Central memory CD8-positive, alpha-beta T cell (primary cell): ENCODE results near the gene MIA2.
"Not testable (repeated sequence)": the region's sequence is repeated elsewhere in the genome, so short reads cannot be mapped to it uniquely, and the experiment has no call there.

ENCODE experiments used
- ATAC-seq: fragments of 150-1000 bp; cut with Tn5 transposase; replicated peaks from 2 replicates; pipeline ENCODE4 v1.10.0; 2022; ENCODE audit warnings: mild to moderate bottlenecking, moderate FRiP score, moderate number of reproducible peaks; ENCODE audit not compliant: poor library complexity, severe bottlenecking; ENCODE audit errors: extremely low read depth
- DNase-seq, 2 donors: peaks; one replicate each; pipeline ENCODE4 v3.0.0; 2021; ENCODE audit warnings: low spot score in 2 of 2
- H3K27ac Mint-ChIP-seq: one replicate; pipeline ENCODE4 v1.8.0; 2022; ENCODE audit warnings: low read depth, mild to moderate bottlenecking, moderate library complexity, mixed read lengths
- H3K27me3 Mint-ChIP-seq: one replicate; pipeline ENCODE4 v1.8.0; 2022; ENCODE audit warnings: mixed read lengths
- H3K36me3 Mint-ChIP-seq: one replicate; pipeline ENCODE4 v1.8.0; 2022; ENCODE audit warnings: mild to moderate bottlenecking, moderate library complexity, mixed read lengths; ENCODE audit not compliant: insufficient read depth
- H3K4me1 Mint-ChIP-seq: one replicate; pipeline ENCODE4 v1.8.0; 2022; ENCODE audit warnings: mixed read lengths
- H3K4me3 Mint-ChIP-seq: one replicate; pipeline ENCODE4 v1.8.0; 2022; ENCODE audit warnings: mild to moderate bottlenecking, moderate library complexity, mixed read lengths
- H3K9me3 Mint-ChIP-seq: one replicate; pipeline ENCODE4 v1.8.0; 2022; ENCODE audit warnings: mixed read lengths

MIA2 gene

DNA sequence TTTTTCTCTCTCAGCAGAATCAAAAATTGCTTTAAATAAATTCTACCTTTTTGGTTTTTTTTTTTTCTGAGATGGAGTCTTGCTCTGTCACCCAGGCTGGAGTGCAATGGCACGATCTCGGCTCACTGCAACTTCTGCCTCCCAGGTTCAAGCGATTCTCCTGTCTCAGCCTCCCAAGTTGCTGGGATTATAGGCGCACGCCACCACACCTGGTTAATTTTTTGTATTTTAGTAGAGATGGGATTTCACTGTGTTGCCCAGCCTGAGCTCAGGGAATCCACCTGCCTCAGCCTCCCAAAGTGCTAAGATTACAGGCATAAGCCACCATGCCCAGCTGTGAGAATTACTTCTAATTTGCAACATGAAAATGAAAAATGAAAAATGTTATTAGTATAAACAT is 1.3 kb downstream of the MIA2 start:
- H3K9me3 Mint-ChIP-seq, H3K27me3 Mint-ChIP-seq, DNase-seq, H3K4me3 Mint-ChIP-seq, ATAC-seq, H3K36me3 Mint-ChIP-seq, H3K27ac Mint-ChIP-seq: not testable (repeated sequence)
- peaks cover 31% of the 10 kb centered on the region for H3K4me1 Mint-ChIP-seq

GRCh38 chr14:39235466-39235865 is 1.8 kb downstream of the MIA2 start:
- H3K9me3 Mint-ChIP-seq, H3K36me3 Mint-ChIP-seq, ATAC-seq, H3K27ac Mint-ChIP-seq, DNase-seq, H3K4me3 Mint-ChIP-seq, H3K27me3 Mint-ChIP-seq: not testable (repeated sequence)
- peaks cover 27% of the 10 kb centered on the region for H3K4me1 Mint-ChIP-seq

DNA sequence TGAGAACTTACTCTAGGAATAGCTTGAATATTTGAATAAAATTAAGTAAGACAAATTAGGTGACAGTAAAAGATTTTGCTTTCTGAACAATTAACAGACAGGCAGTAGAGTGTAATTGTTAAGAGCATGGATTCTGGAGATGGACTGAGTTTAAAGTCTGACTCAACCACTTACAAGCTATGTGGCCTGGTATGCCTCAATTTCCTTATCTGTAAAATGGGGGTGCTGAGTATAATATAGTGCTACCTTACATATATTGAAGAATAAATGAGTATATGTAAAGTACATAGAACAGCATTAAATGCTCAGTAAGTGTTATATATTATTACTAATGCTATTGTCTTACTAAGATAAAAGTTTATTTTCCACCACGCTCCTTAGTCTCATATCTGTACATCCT is 7.1 kb downstream of the MIA2 start:
- Mint-ChIP-seq H3K4me1 (peaks cover 10% of the 10 kb centered on the region), H3K27ac (no peak overlapping the region), H3K36me3 (no peaks in the 10 kb centered on the region), H3K4me3 (no peak overlapping the region), H3K27me3 (no peaks in the 10 kb centered on the region), H3K9me3 (no peaks in the 10 kb centered on the region)
- no peak for ATAC-seq
- DNase-seq: no peak

DNA sequence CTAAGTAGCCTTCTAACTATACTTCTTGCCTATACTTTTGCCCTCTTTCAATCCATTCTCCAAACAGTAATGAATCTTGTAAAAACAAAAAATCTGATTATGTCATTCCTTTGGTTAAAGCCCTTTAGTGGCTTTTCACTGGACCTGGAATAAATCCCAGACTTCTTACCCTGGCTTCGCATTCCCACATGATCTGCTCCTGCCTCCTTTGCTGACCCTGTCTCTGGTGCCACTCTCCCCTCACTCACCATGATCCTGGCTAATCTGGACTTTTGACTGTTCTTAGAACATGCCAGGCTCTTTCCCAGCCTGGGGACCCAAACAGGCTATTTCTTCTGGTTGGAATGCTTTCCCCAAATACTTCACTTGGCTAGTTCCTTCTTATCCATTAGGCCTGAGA is 7.9 kb downstream of the MIA2 start:
- H3K27me3 Mint-ChIP-seq: peaks cover under 1% of the 10 kb centered on the region
- DNase-seq (no peak), ATAC-seq (no peak)
- no peaks in the 10 kb centered on the region for H3K36me3 Mint-ChIP-seq
- no peaks in the 10 kb centered on the region for H3K9me3 Mint-ChIP-seq
- no peak overlapping the region for H3K27ac Mint-ChIP-seq
- no peak overlapping the region for H3K4me3 Mint-ChIP-seq
- H3K4me1 Mint-ChIP-seq: peaks cover 1% of the 10 kb centered on the region

GRCh38 chr14:39243831-39244230 is 10.1 kb downstream of the MIA2 start:
- ATAC-seq (no peak), DNase-seq (no peak)
- H3K4me1 Mint-ChIP-seq: no peaks in the 10 kb centered on the region
- no peaks in the 10 kb centered on the region for H3K9me3 Mint-ChIP-seq
- peaks cover 11% of the 10 kb centered on the region for H3K27me3 Mint-ChIP-seq
- H3K27ac Mint-ChIP-seq: no peak overlapping the region
- no peak overlapping the region for H3K4me3 Mint-ChIP-seq
- no peaks in the 10 kb centered on the region for H3K36me3 Mint-ChIP-seq

DNA sequence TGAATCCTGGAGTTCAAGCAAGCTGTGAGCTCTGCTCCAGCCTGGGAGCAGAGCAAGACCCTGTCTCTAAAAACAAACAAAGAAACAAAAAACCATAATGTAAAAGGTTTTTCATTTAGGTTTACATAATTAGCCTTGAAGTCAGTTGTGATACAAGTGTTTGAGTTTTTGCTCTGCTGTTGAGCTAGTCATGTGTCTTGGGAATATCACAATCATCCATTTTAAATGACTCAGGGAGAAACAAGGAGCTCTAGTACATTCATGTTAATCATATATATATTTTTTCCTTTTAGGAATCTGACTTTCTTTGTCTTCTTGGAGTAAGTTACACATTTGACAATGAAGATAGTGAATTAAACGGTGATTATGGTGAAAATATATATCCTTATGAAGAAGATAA is 12.9 kb downstream of the MIA2 start:
- Mint-ChIP-seq H3K36me3 (no peaks in the 10 kb centered on the region), H3K9me3 (no peaks in the 10 kb centered on the region), H3K4me1 (no peaks in the 10 kb centered on the region), H3K27ac (no peak overlapping the region), H3K27me3 (peaks cover 11% of the 10 kb centered on the region), H3K4me3 (no peak overlapping the region)
- ATAC-seq (no peak), DNase-seq (no peak)

DNA sequence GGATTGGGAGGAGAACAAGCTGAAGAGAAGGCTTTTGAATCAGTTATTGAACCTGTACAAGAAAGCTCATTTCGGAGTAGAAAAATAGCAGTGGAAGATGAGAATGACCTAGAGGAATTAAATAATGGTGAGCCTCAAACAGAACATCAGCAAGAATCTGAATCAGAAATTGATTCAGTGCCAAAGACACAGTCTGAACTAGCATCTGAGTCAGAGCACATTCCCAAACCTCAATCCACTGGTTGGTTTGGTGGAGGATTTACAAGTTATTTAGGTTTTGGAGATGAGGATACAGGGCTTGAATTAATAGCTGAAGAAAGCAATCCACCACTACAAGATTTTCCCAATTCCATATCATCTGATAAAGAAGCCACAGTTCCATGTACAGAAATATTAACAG is 13.5 kb downstream of the MIA2 start:
- Mint-ChIP-seq H3K27ac (no peak overlapping the region), H3K27me3 (peaks cover 11% of the 10 kb centered on the region), H3K4me3 (no peak overlapping the region), H3K36me3 (no peaks in the 10 kb centered on the region), H3K9me3 (no peaks in the 10 kb centered on the region), H3K4me1 (no peaks in the 10 kb centered on the region)
- DNase-seq: no peak
- ATAC-seq: no peak

GRCh38 chr14:39251547-39251946 is 17.8 kb downstream of the MIA2 start:
- peaks cover 11% of the 10 kb centered on the region for H3K27me3 Mint-ChIP-seq
- H3K4me1 Mint-ChIP-seq: no peaks in the 10 kb centered on the region
- no peak overlapping the region for H3K4me3 Mint-ChIP-seq
- no peak overlapping the region for H3K27ac Mint-ChIP-seq
- H3K9me3 Mint-ChIP-seq: no peaks in the 10 kb centered on the region
- H3K36me3 Mint-ChIP-seq: no peaks in the 10 kb centered on the region
- ATAC-seq: no peak
- DNase-seq: no peak

DNA sequence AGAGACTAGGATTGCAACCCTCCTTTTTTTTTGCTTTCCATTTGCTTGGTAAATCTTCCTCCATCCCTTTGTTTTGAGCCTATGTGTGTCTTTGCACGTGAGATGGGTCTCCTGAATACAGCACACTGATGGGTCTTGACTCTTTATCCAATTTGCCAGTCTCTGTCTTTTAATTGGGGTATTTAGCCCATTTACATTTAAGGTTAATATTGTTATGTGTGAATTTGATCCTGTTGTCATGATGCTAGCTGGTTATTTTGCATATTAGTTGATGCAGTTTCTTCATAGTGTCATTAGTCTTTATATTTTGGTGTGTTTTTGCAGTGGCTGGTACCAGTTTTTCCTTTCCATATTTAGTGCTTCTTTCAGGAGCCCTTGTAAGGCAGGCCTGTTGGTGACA is 23.7 kb downstream of the MIA2 start:
- not testable (repeated sequence) for H3K36me3 Mint-ChIP-seq, H3K27ac Mint-ChIP-seq, ATAC-seq, DNase-seq, H3K4me1 Mint-ChIP-seq, H3K4me3 Mint-ChIP-seq, H3K27me3 Mint-ChIP-seq, H3K9me3 Mint-ChIP-seq

- Mint-ChIP-seq H3K4me1 (no peaks in the 10 kb centered on the region), H3K27ac (no peak overlapping the region), H3K9me3 (no peaks in the 10 kb centered on the region), H3K27me3 (no peaks in the 10 kb centered on the region), H3K4me3 (no peak overlapping the region), H3K36me3 (no peaks in the 10 kb centered on the region)
- DNase-seq (no peak), ATAC-seq (no peak)
These were observed 25.2 kb downstream of the MIA2 start for GRCh38 chr14:39258782-39259545.

GRCh38 chr14:39260161-39260560 is 26.4 kb downstream of the MIA2 start:
- H3K27ac Mint-ChIP-seq, H3K9me3 Mint-ChIP-seq, H3K4me1 Mint-ChIP-seq, ATAC-seq, H3K36me3 Mint-ChIP-seq, DNase-seq, H3K27me3 Mint-ChIP-seq, H3K4me3 Mint-ChIP-seq: not testable (repeated sequence)

- H3K4me1 Mint-ChIP-seq: peaks cover 11% of the 10 kb centered on the region
- not testable (repeated sequence) for DNase-seq, H3K9me3 Mint-ChIP-seq, ATAC-seq, H3K4me3 Mint-ChIP-seq, H3K27me3 Mint-ChIP-seq, H3K36me3 Mint-ChIP-seq, H3K27ac Mint-ChIP-seq
These were observed 28.5 kb downstream of the MIA2 start for GRCh38 chr14:39262214-39262613.

GRCh38 chr14:39264057-39264456 is 30.3 kb downstream of the MIA2 start:
- Mint-ChIP-seq H3K27me3 (no peaks in the 10 kb centered on the region), H3K27ac (no peak overlapping the region), H3K4me3 (no peak overlapping the region), H3K4me1 (peaks cover 27% of the 10 kb centered on the region), H3K36me3 (peaks cover 15% of the 10 kb centered on the region), H3K9me3 (no peaks in the 10 kb centered on the region)
- ATAC-seq (no peak), DNase-seq (no peak)
